ACHN (cell line): Measurements from ENCODE around the gene BMPR1A.

Experiments
- DNase-seq: peaks from one replicate; pipeline ENCODE4 v3.0.0-alpha.2; 2015
- in situ Hi-C: cut with HindIII; loops from 2 replicates; pipeline ENCODE4 v1.10.0; 2017; ENCODE audit warnings: low sequenced_read_pairs, low pct_ligation_motif_present, low pct_unique_long_range_greater_than_20kb

The BMPR1A gene

GRCh38 chr10:86790394-86790793 lies 34.0 kb downstream of the BMPR1A start:
- in situ Hi-C loops = no loop called here
- no peak for DNase-seq

GRCh38 chr10:86792461-86793167 lies 36.2 kb downstream of the BMPR1A start:
- DNase-seq = no peak

GRCh38 chr10:86793696-86794095 lies 37.3 kb downstream of the BMPR1A start:
- no peak for DNase-seq
- in situ Hi-C loops = no loop called here

More at GRCh38 chr10:86792461-86793167, 36.2 kb downstream of the BMPR1A start:
- in situ Hi-C loops = no loop called here

GRCh38 chr10:86795353-86795752 lies 38.9 kb downstream of the BMPR1A start:
- in situ Hi-C loops = no loop called here
- peak; percentile 41 for DNase-seq

GRCh38 chr10:86798025-86798424 lies 41.6 kb downstream of the BMPR1A start:
- in situ Hi-C loops = no loop called here
- DNase-seq = no peak

GRCh38 chr10:86798611-86799010 lies 42.2 kb downstream of the BMPR1A start:
- DNase-seq = peak; percentile 21
- in situ Hi-C loops = no loop called here

- in situ Hi-C loops = no loop called here
- DNase-seq = no peak
These were observed 42.9 kb downstream of the BMPR1A start for GRCh38 chr10:86799188-86799845.

- in situ Hi-C loops = no loop called here
- no peak for DNase-seq
These were observed 45.6 kb downstream of the BMPR1A start for GRCh38 chr10:86801995-86802394.

- in situ Hi-C loops = no loop called here
- no peak for DNase-seq
These were observed 46.2 kb downstream of the BMPR1A start for GRCh38 chr10:86802473-86803108.

GRCh38 chr10:86803156-86803555 lies 46.7 kb downstream of the BMPR1A start:
- no peak for DNase-seq
- in situ Hi-C loops = no loop called here

- in situ Hi-C loops = no loop called here
- DNase-seq = no peak
These were observed 48.4 kb downstream of the BMPR1A start for GRCh38 chr10:86804805-86805204.

- no peak for DNase-seq
- in situ Hi-C loops = no loop called here
These were observed 56.7 kb downstream of the BMPR1A start for GRCh38 chr10:86813101-86813500.

GRCh38 chr10:86813982-86814381 lies 57.6 kb downstream of the BMPR1A start:
- in situ Hi-C loops = no loop called here
- DNase-seq = no peak

- no peak for DNase-seq
- in situ Hi-C loops = no loop called here
These were observed 58.7 kb downstream of the BMPR1A start for GRCh38 chr10:86815035-86815617.

GRCh38 chr10:86815640-86816039 lies 59.2 kb downstream of the BMPR1A start:
- in situ Hi-C loops = no loop called here
- no peak for DNase-seq

- in situ Hi-C loops = no loop called here
These were observed 60.8 kb downstream of the BMPR1A start for GRCh38 chr10:86817246-86817645.

GRCh38 chr10:86819567-86819966 lies 63.1 kb downstream of the BMPR1A start:
- DNase-seq = no peak
- in situ Hi-C loops = no loop called here

More at GRCh38 chr10:86817246-86817645, 60.8 kb downstream of the BMPR1A start:
- no peak for DNase-seq

- no peak for DNase-seq
- in situ Hi-C loops = no loop called here
These were observed 64.1 kb downstream of the BMPR1A start for GRCh38 chr10:86820509-86820908.

GRCh38 chr10:86821388-86821999 lies 65.1 kb downstream of the BMPR1A start:
- in situ Hi-C loops = no loop called here
- no peak for DNase-seq
